Hepatocyte (in vitro differentiated cells): ENCODE measurements around the gene PRDM16.

Experiments
- EZH2 ChIP-seq: fragments of 200-600 bp; sonication (generic); IDR thresholded peaks from 2 replicates; pipeline ENCODE4 v1.6.1; 2016; ENCODE audit warnings: antibody characterized with exemption, mild to moderate bottlenecking, borderline replicate concordance
- EZH2phosphoT487 ChIP-seq: fragments of 200-600 bp; sonication (generic); IDR thresholded peaks from one replicate; pipeline ENCODE4 v1.6.1; 2018; ENCODE audit warnings: antibody characterized with exemption, mild to moderate bottlenecking, low read depth, moderate library complexity; ENCODE audit not compliant: unreplicated experiment, severe bottlenecking
- TF ChIP-seq, protein P1 (sequence below): fragments of 200-600 bp; sonication (generic); IDR thresholded peaks from 2 replicates; pipeline ENCODE4 v1.5.1; 2016; ENCODE audit warnings: antibody characterized with exemption, mild to moderate bottlenecking; ENCODE audit not compliant: poor library complexity

GRCh38 chr1:3127738-3128137, 58.7 kb downstream of the PRDM16 start:
- TF ChIP-seq, protein P1, sequence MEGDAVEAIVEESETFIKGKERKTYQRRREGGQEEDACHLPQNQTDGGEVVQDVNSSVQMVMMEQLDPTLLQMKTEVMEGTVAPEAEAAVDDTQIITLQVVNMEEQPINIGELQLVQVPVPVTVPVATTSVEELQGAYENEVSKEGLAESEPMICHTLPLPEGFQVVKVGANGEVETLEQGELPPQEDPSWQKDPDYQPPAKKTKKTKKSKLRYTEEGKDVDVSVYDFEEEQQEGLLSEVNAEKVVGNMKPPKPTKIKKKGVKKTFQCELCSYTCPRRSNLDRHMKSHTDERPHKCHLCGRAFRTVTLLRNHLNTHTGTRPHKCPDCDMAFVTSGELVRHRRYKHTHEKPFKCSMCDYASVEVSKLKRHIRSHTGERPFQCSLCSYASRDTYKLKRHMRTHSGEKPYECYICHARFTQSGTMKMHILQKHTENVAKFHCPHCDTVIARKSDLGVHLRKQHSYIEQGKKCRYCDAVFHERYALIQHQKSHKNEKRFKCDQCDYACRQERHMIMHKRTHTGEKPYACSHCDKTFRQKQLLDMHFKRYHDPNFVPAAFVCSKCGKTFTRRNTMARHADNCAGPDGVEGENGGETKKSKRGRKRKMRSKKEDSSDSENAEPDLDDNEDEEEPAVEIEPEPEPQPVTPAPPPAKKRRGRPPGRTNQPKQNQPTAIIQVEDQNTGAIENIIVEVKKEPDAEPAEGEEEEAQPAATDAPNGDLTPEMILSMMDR, result no peak
- TF ChIP-seq EZH2 (no peak), EZH2phosphoT487 (no peak)
